K562 (cell line): Measurements from ENCODE around the gene DACT1. TPM values are rescaled to one million over a fixed set of nuclear protein-coding genes. Genes with fewer than 3 reads are reported as not detected.

Source experiments
- ATAC-seq: fragments of 200-7000 bp; cut with Tn5 transposase; 3 replicates; pipeline ENCODE4 v1.9.1; 2020; ENCODE audit warnings: moderate library complexity
- BruUV-seq: library from RNA; stranded (reverse); fragments of 400-500 nt; replicated peaks from 2 replicates; lab custom pipeline; 2021; lab: Mats Ljungman, UMichigan
- CTCF ChIA-PET: fragments of 300-600 bp; formaldehyde crosslinking; extraction: SDS; loops from one replicate; lab custom pipeline; 2021; ENCODE audit warnings: low intra/inter-chr PET ratio; lab: Yijun Ruan, JAX
- POLR2A ChIA-PET: fragments of 300-600, 350-650 bp; sonication (Branson Sonifier 250); formaldehyde crosslinking; extraction: SDS; loops from one replicate; lab custom pipeline; 2021; ENCODE audit warnings: antibody characterized with exemption, inconsistent platforms; lab: Yijun Ruan, JAX
- DNase-seq, 4 experiments: peaks; one replicate each; pipeline versions ENCODE4 v3.0.0 to v3.0.0-alpha.2; 2011 to 2018; ENCODE audit warnings: low spot score in 3 of 4, mixed read lengths in 3 of 4; ENCODE audit errors: extremely low read depth in 1 of 4
- FAIRE-seq: peaks from 2 replicates; lab custom pipeline; 2011; peaks lifted over from hg19 to GRCh38; lab: Jason Lieb, UNC
- H2AFZ ChIP-seq: 2 replicates; pipeline ENCODE4 v1.6.0; 2011; ENCODE audit warnings: low read depth, low read length, control low read depth, inconsistent platforms
- H3K27ac ChIP-seq: fragments of 200-600 bp; 3 replicates; pipeline ENCODE4 v1.8.0; 2011; ENCODE audit warnings: low read depth, mild to moderate bottlenecking, control low read depth, inconsistent platforms, low read length, moderate library complexity, mixed read lengths; ENCODE audit errors: extremely low read depth
- H3K27me3 ChIP-seq, 2 experiments: fragments of 300-600 bp in 1 of 2; 2 replicates in 1 of 2; 3 replicates in 1 of 2; pipeline versions ENCODE4 v1.6.0 to v1.8.0; 2011; ENCODE audit warnings: inconsistent platforms in 2 of 2, low read length in 2 of 2, mild to moderate bottlenecking in 1 of 2, mixed read lengths in 1 of 2, moderate library complexity in 1 of 2; ENCODE audit not compliant: control insufficient read depth in 2 of 2, insufficient read depth in 2 of 2
- H3K36me3 ChIP-seq: fragments of 300-600 bp; 3 replicates; pipeline ENCODE4 v1.8.0; 2011; ENCODE audit warnings: mild to moderate bottlenecking, low read length, inconsistent platforms; ENCODE audit not compliant: control insufficient read depth, insufficient read depth
- H3K4me1 ChIP-seq, 2 experiments: fragments of 200-600 bp in 1 of 2; replicated peaks in 1 of 2; 2 replicates in 1 of 2; 3 replicates in 1 of 2; pipeline versions ENCODE4 v1.5.1 to v1.8.0; 2011; ENCODE audit warnings: inconsistent platforms in 2 of 2, low read length in 2 of 2, mild to moderate bottlenecking in 1 of 2, mixed read lengths in 1 of 2, moderate library complexity in 1 of 2; ENCODE audit not compliant: control insufficient read depth in 2 of 2, insufficient read depth in 2 of 2
- H3K4me2 ChIP-seq: 2 replicates; pipeline ENCODE4 v1.6.1; 2011; ENCODE audit warnings: low read length, control low read depth, inconsistent platforms, mixed read lengths; ENCODE audit not compliant: insufficient read depth
- H3K4me3 ChIP-seq: fragments of 200-600 bp; sonication (generic), shearing (Covaris generic); 2 replicates; pipeline ENCODE4 v1.5.1; 2016; ENCODE audit warnings: control low read depth, inconsistent platforms
- H3K79me2 ChIP-seq: fragments of 200-600 bp; 3 replicates; pipeline ENCODE4 v1.8.0; 2011; ENCODE audit warnings: low read length, inconsistent platforms; ENCODE audit not compliant: control insufficient read depth, insufficient read depth
- H3K9ac ChIP-seq, 2 experiments: 2 replicates each; pipeline versions ENCODE4 v1.6.0 to v1.6.1; 2011; ENCODE audit warnings: low read depth in 2 of 2, low read length in 2 of 2, control low read depth in 1 of 2, inconsistent platforms in 1 of 2, mild to moderate bottlenecking in 1 of 2, mixed read lengths in 1 of 2; ENCODE audit not compliant: insufficient read depth in 1 of 2
- H3K9me1 ChIP-seq: one replicate; pipeline ENCODE4 v1.6.0; 2011; ENCODE audit warnings: inconsistent platforms, mild to moderate bottlenecking, low read length, moderate library complexity; ENCODE audit not compliant: control insufficient read depth, insufficient read depth
- H3K9me3 ChIP-seq: replicated peaks from 2 replicates; pipeline ENCODE4 v1.5.1; 2011; ENCODE audit warnings: low read depth, low read length, inconsistent platforms; ENCODE audit not compliant: control insufficient read depth, insufficient read depth
- H4K20me1 ChIP-seq: replicated peaks from 2 replicates; pipeline ENCODE4 v1.6.1; 2011; ENCODE audit warnings: low read length, inconsistent platforms, mixed read lengths; ENCODE audit not compliant: control insufficient read depth, insufficient read depth
- ATF7 ChIP-seq: fragments of 450-650 bp; IDR thresholded peaks from 2 replicates; pipeline ENCODE4 v1.7.1; 2014; ENCODE audit warnings: mild to moderate bottlenecking, moderate library complexity
- JUND ChIP-seq, 2 experiments: IDR thresholded peaks; 2 replicates in 1 of 2; 3 replicates in 1 of 2; pipeline ENCODE4 v1.6.1; 2011; ENCODE audit warnings: borderline replicate concordance in 2 of 2, low read depth in 2 of 2, low read length in 2 of 2, improper control_type of control experiment in 1 of 2, missing biosample characterization in 1 of 2, missing genetic modification characterization in 1 of 2, missing genetic modification reagents in 1 of 2
- MCM5 ChIP-seq: fragments of 450-650 bp; IDR thresholded peaks from 2 replicates; pipeline ENCODE4 v1.6.1; 2016; ENCODE audit warnings: low read depth
- NR3C1 ChIP-seq: sonication (generic); formaldehyde crosslinking; IDR thresholded peaks from 2 replicates; pipeline ENCODE4 v1.8.1; 2022; ENCODE audit warnings: missing genetic modification reagents
- RBM39 ChIP-seq: fragments of 200-400 bp; formaldehyde crosslinking; optimal IDR thresholded peaks from 2 replicates; pipeline ENCODE3; 2018; ENCODE audit warnings: low read depth, low read length
- SMARCA4 ChIP-seq: fragments of 450-650 bp; IDR thresholded peaks from 2 replicates; pipeline ENCODE4 v1.6.1; 2016
- STAT5B ChIP-seq: fragments of 250-450 bp; sonication (Bioruptor Pico); IDR thresholded peaks from 2 replicates; pipeline ENCODE4 v1.8.0; 2021; ENCODE audit warnings: mild to moderate bottlenecking, inconsistent platforms
- TARDBP ChIP-seq: fragments of 450-650 bp; IDR thresholded peaks from 2 replicates; pipeline ENCODE4 v1.6.1; 2016
- ZNF561 ChIP-seq: fragments of 450-650 bp; formaldehyde crosslinking; conservative IDR thresholded peaks from 2 replicates; pipeline ENCODE4 v1.4.0; 2020; ENCODE audit warnings: mild to moderate bottlenecking, moderate library complexity
- ZNF695 ChIP-seq: fragments of 450-650 bp; formaldehyde crosslinking; IDR thresholded peaks from 2 replicates; pipeline ENCODE4 v1.4.0; 2020; ENCODE audit warnings: mild to moderate bottlenecking, moderate library complexity
- ZNF76 ChIP-seq: fragments of 250-450 bp; sonication (Bioruptor Pico); IDR thresholded peaks from 2 replicates; pipeline ENCODE4 v1.4.0; 2020; ENCODE audit warnings: mild to moderate bottlenecking, moderate library complexity, borderline replicate concordance
- WGBS: fragments of 100-300 bp; shearing (Covaris generic); methylation state at CpG from one replicate; pipeline ENCODE4 v1.1.6; 2016; ENCODE audit warnings: low coverage, mixed read lengths; ENCODE audit not compliant: insufficient coverage; ENCODE audit errors: missing lambda C conversion rate; 5-methylcytosine and 5-hydroxymethylcytosine counted together
- in situ Hi-C: fragments of 300-500 bp; cut with MboI; formaldehyde crosslinking; loops from 4 replicates; pipeline ENCODE4 v1.15.0; 2018; ENCODE audit warnings: inconsistent platforms, mixed read lengths
- intact Hi-C: fragments of 100-400 bp; cut with micrococcal nuclease; formaldehyde crosslinking; loops from 2 replicates; pipeline ENCODE4 v1.14.2; 2022
- polyA plus RNA-seq, 8 experiments: library from polyadenylated mRNA; depleted of rRNA in 4 of 8; stranded (reverse) in 5 of 8; unstranded in 3 of 8; fragments of >200 nt; fragmentation: Nextera tagmentation in 2 of 8; fragmentation: Illumina TruSeq in 1 of 8; extraction: Ambion mirVana in 2 of 8; extraction: Trizol in 1 of 8; gene quantifications; 2 replicates each; pipeline versions ENCODE4 v1.2.1 to v1.2.3, GENCODE V29; 2011 to 2014; ENCODE audit warnings: inconsistent platforms in 1 of 8, missing spikeins in 1 of 8
- total RNA-seq, 7 experiments: library from RNA; depleted of rRNA in 6 of 7; stranded (reverse); fragments of >200 nt in 6 of 7; fragmentation: Illumina TruSeq in 2 of 7; extraction: Trizol in 2 of 7; gene quantifications; 2 replicates each; pipeline versions ENCODE4 v1.2.1 to v1.2.3, GENCODE V29; 2011 to 2021; ENCODE audit warnings: low replicate concordance in 1 of 7
- TF ChIP-seq, protein P1 (sequence below): fragments of 450-650 bp; IDR thresholded peaks from 2 replicates; pipeline ENCODE4 v1.7.0; 2016; ENCODE audit warnings: borderline replicate concordance
- TF ChIP-seq, protein P2 (sequence below): fragments of 450-650 bp; formaldehyde crosslinking; conservative IDR thresholded peaks from 2 replicates; pipeline ENCODE4 v1.4.0; 2022; ENCODE audit warnings: mild to moderate bottlenecking, missing genetic modification characterization

Gene DACT1
- total and polyA plus RNA-seq, 9 of the 15 experiments (the other 6 are each of a cell fraction or from before 2014, with no cell fraction given), result 0.07 to 0.30 (median 0.13) TPM

DNA sequence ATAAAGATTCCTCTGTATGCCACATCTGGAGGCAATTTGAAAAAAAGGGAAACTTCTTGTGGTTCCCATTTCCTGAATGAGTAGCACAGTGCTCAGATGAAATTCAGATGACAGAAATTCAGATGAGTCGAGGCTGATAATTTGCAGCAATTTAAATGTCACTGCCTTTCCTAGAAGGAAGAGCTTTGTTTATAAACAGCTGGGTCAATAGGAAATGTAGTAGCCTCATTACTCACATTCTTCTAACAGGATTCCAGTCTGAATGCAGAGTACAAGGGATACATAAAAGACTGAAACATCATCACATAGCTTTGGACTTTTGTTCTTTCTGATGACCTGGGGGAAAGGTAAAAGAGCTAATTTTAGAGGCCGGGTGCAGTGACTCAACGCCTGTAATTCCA is 11.3 kb upstream of the DACT1 start:
- H3K27me3 ChIP-seq, result peaks cover 4 to 8% of the 10 kb centered on the region in 2 experiments; a peak in 1 of 5 replicates
- H3K4me3 ChIP-seq, result no peak overlapping the region
- no peaks in the 10 kb centered on the region for H3K4me1 ChIP-seq
- H3K9ac ChIP-seq, result no peak overlapping the region
- no peak overlapping the region for H2AFZ ChIP-seq
- CTCF ChIA-PET, result no interaction called here
- H3K79me2 ChIP-seq, result no peaks in the 10 kb centered on the region
- intact Hi-C loops (no loop called here), in situ Hi-C loops (no loop called here)
- POLR2A ChIA-PET, result interaction anchor here (1.0 kb wide), 1 partner anchor 11 kb away, joined by 3 read pairs; no protein-coding TSS in a partner anchor
- H3K9me1 ChIP-seq, result no peaks in the 10 kb centered on the region
- ATAC-seq, result no peak
- TF ChIP-seq, protein P1, sequence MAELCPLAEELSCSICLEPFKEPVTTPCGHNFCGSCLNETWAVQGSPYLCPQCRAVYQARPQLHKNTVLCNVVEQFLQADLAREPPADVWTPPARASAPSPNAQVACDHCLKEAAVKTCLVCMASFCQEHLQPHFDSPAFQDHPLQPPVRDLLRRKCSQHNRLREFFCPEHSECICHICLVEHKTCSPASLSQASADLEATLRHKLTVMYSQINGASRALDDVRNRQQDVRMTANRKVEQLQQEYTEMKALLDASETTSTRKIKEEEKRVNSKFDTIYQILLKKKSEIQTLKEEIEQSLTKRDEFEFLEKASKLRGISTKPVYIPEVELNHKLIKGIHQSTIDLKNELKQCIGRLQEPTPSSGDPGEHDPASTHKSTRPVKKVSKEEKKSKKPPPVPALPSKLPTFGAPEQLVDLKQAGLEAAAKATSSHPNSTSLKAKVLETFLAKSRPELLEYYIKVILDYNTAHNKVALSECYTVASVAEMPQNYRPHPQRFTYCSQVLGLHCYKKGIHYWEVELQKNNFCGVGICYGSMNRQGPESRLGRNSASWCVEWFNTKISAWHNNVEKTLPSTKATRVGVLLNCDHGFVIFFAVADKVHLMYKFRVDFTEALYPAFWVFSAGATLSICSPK, result no peak
- TF ChIP-seq TARDBP, result no peak
- TF ChIP-seq ZNF695 (CRISPR knock-in tag), result no peak
- TF ChIP-seq ZNF561 (CRISPR knock-in tag), result no peak
- no peak for TF ChIP-seq RBM39
- no peak for TF ChIP-seq JUND (IDR thresholded peaks at IDR 0.05; ENCODE audit: borderline replicate concordance, low read depth, low read length)
- TF ChIP-seq JUND (tag; IDR thresholded peaks at IDR 0.05; ENCODE audit: borderline replicate concordance, low read depth, low read length), result no peak
- TF ChIP-seq ATF7, result no peak
- no peak for TF ChIP-seq NR3C1 (CRISPR knock-in tag)
- no peak for TF ChIP-seq SMARCA4
- no peak for TF ChIP-seq STAT5B (CRISPR knock-in tag)
- TF ChIP-seq ZNF76 (CRISPR knock-in tag), result no peak
- TF ChIP-seq MCM5, result no peak
- TF ChIP-seq, protein P2, sequence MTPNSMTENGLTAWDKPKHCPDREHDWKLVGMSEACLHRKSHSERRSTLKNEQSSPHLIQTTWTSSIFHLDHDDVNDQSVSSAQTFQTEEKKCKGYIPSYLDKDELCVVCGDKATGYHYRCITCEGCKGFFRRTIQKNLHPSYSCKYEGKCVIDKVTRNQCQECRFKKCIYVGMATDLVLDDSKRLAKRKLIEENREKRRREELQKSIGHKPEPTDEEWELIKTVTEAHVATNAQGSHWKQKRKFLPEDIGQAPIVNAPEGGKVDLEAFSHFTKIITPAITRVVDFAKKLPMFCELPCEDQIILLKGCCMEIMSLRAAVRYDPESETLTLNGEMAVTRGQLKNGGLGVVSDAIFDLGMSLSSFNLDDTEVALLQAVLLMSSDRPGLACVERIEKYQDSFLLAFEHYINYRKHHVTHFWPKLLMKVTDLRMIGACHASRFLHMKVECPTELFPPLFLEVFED (CRISPR knock-in tag), result no peak
- DNase-seq, result no peak
- 8% methylated on average over 2 of the region's 3 CpGs for WGBS
- H3K27ac ChIP-seq, result no peak overlapping the region
- H4K20me1 ChIP-seq, result no peaks in the 10 kb centered on the region
- no peak for FAIRE-seq
- H3K4me2 ChIP-seq, result no peak overlapping the region
- no TSS peak for BruUV-seq
- H3K9me3 ChIP-seq, result no peaks in the 10 kb centered on the region
- H3K36me3 ChIP-seq, result no peaks in the 10 kb centered on the region
